BLaER1 treated with 17β-estradiol and CSF1 and Interleukin-3, amounts not matched to agents 10 nM and 100 nM (cell line): ENCODE data around the gene ART4.

ENCODE experiments used
- H3K27ac ChIP-seq, 11 experiments: shearing (Covaris generic); formaldehyde crosslinking; 2 replicates each; pipeline ENCODE4 v1.8.1; 2022
- H3K27me3 ChIP-seq, 11 experiments: shearing (Covaris generic); formaldehyde crosslinking; 2 replicates each; pipeline ENCODE4 v1.8.1; 2022
- H3K36me3 ChIP-seq, 11 experiments: shearing (Covaris generic); formaldehyde crosslinking; 2 replicates each; pipeline ENCODE4 v1.8.1; 2022
- H3K4me1 ChIP-seq, 10 experiments: shearing (Covaris generic); formaldehyde crosslinking; 2 replicates each; pipeline ENCODE4 v1.8.1; 2022
- H3K4me2 ChIP-seq, 11 experiments: shearing (Covaris generic); formaldehyde crosslinking; 2 replicates each; pipeline ENCODE4 v1.8.1; 2022
- H3K4me3 ChIP-seq, 10 experiments: shearing (Covaris generic); formaldehyde crosslinking; 2 replicates each; pipeline ENCODE4 v1.8.1; 2022
- H3K9ac ChIP-seq, 11 experiments: shearing (Covaris generic); formaldehyde crosslinking; 2 replicates each; pipeline ENCODE4 v1.8.1; 2022
- H3K9me3 ChIP-seq, 11 experiments: shearing (Covaris generic); formaldehyde crosslinking; replicated peaks in 1 of 11; 2 replicates each; pipeline ENCODE4 v1.8.1; 2022
- H4K20me1 ChIP-seq, 11 experiments: shearing (Covaris generic); formaldehyde crosslinking; 2 replicates each; pipeline ENCODE4 v1.8.1; 2022
- Cebpa-rat ChIP-seq, 11 experiments: shearing (Covaris generic); IDR thresholded peaks; 2 replicates each; pipeline ENCODE4 v1.8.1; 2022

The ART4 gene

GRCh38 chr12:14858513-14858912 is 15.2 kb upstream of the ART4 start:
- H3K9ac ChIP-seq = no peak overlapping the region
- no peak overlapping the region for H3K4me3 ChIP-seq
- no peak for TF ChIP-seq Cebpa-rat (IDR thresholded peaks at IDR 0.05)
- H3K4me2 ChIP-seq = 0 out of 22 replicates have a peak overlapping the region, but pooled peaks of 1 of the 11 experiments have one; percentile 15
- H3K36me3 ChIP-seq = no peaks in the 10 kb centered on the region
- H3K4me1 ChIP-seq = peaks cover 0 to 18% (median 0%) of the 10 kb centered on the region in 10 experiments; a peak in 4 of 20 replicates
- H3K27me3 ChIP-seq = no peaks in the 10 kb centered on the region
- H3K27ac ChIP-seq = 0 out of 22 replicates have a peak overlapping the region, but pooled peaks of 1 of the 11 experiments have one; percentile 24
- H3K9me3 ChIP-seq = peaks cover 26 to 50% (median 39%) of the 10 kb centered on the region in 11 experiments
- no peaks in the 10 kb centered on the region for H4K20me1 ChIP-seq

- no peaks in the 10 kb centered on the region for H4K20me1 ChIP-seq
- H3K4me2 ChIP-seq = no peak overlapping the region; a peak in 1 of 22 replicates
- peaks cover 0 to 18% (median 0%) of the 10 kb centered on the region in 10 experiments; a peak in 4 of 20 replicates for H3K4me1 ChIP-seq
- H3K4me3 ChIP-seq = no peak overlapping the region
- H3K36me3 ChIP-seq = no peaks in the 10 kb centered on the region
- no peak for TF ChIP-seq Cebpa-rat (IDR thresholded peaks at IDR 0.05)
- H3K27me3 ChIP-seq = no peaks in the 10 kb centered on the region
- no peak overlapping the region for H3K9ac ChIP-seq
- peaks cover 3 to 19% (median 12%) of the 10 kb centered on the region in 11 experiments; a peak in 21 of 22 replicates for H3K9me3 ChIP-seq
- H3K27ac ChIP-seq = no peak overlapping the region
Observed at GRCh38 chr12:14854586-14855183, 11.4 kb upstream of the ART4 start.

- Histone ChIP-seq H3K4me3 (no peak overlapping the region), H3K9ac (no peak overlapping the region), H3K4me2 (no peak overlapping the region), H3K27me3 (no peaks in the 10 kb centered on the region), H3K9me3 (peaks cover 0 to 14% (median 7%) of the 10 kb centered on the region in 11 experiments; a peak in 12 of 22 replicates), H3K36me3 (no peaks in the 10 kb centered on the region), H3K27ac (no peak overlapping the region), H4K20me1 (no peaks in the 10 kb centered on the region), H3K4me1 (peaks cover 0 to 15% (median 0%) of the 10 kb centered on the region in 10 experiments; a peak in 4 of 20 replicates)
- no peak for TF ChIP-seq Cebpa-rat (IDR thresholded peaks at IDR 0.05)
Observed at GRCh38 chr12:14853961-14854360, 10.6 kb upstream of the ART4 start.

GRCh38 chr12:14852880-14853279 is 9.6 kb upstream of the ART4 start:
- Histone ChIP-seq H3K4me3 (no peak overlapping the region), H3K36me3 (no peaks in the 10 kb centered on the region), H3K4me1 (peaks cover 0 to 5% (median 0%) of the 10 kb centered on the region in 10 experiments; a peak in 2 of 20 replicates), H3K27ac (no peak overlapping the region), H3K9me3 (peaks cover 0 to 14% (median 7%) of the 10 kb centered on the region in 11 experiments; a peak in 11 of 22 replicates), H3K4me2 (no peak overlapping the region), H4K20me1 (no peaks in the 10 kb centered on the region), H3K27me3 (no peaks in the 10 kb centered on the region), H3K9ac (no peak overlapping the region)
- no peak for TF ChIP-seq Cebpa-rat (IDR thresholded peaks at IDR 0.05)

GRCh38 chr12:14850929-14851663 is 7.8 kb upstream of the ART4 start:
- no peak for TF ChIP-seq Cebpa-rat (IDR thresholded peaks at IDR 0.05)
- 0 out of 22 replicates have a peak, but pooled peaks cover 0 to under 1% (median 0%) of the 10 kb centered on the region in 11 experiments for H3K9me3 ChIP-seq
- no peak overlapping the region for H3K9ac ChIP-seq
- H3K4me3 ChIP-seq = no peak overlapping the region
- no peaks in the 10 kb centered on the region for H3K36me3 ChIP-seq
- no peaks in the 10 kb centered on the region for H3K27me3 ChIP-seq
- peaks cover 0 to 5% (median 4%) of the 10 kb centered on the region in 10 experiments; a peak in 11 of 20 replicates for H3K4me1 ChIP-seq
- H3K4me2 ChIP-seq = no peak overlapping the region
- H4K20me1 ChIP-seq = no peaks in the 10 kb centered on the region
- H3K27ac ChIP-seq = no peak overlapping the region

GRCh38 chr12:14849661-14850060 is 6.3 kb upstream of the ART4 start:
- peaks cover 0 to 12% (median 7%) of the 10 kb centered on the region in 10 experiments; a peak in 11 of 20 replicates for H3K4me1 ChIP-seq
- no peaks in the 10 kb centered on the region for H3K27me3 ChIP-seq
- no peak overlapping the region for H3K4me3 ChIP-seq
- TF ChIP-seq Cebpa-rat (IDR thresholded peaks at IDR 0.05) = no peak
- no peak overlapping the region for H3K27ac ChIP-seq
- H3K9ac ChIP-seq = no peak overlapping the region
- no peak overlapping the region for H3K4me2 ChIP-seq
- no peaks in the 10 kb centered on the region for H3K36me3 ChIP-seq
- H4K20me1 ChIP-seq = no peaks in the 10 kb centered on the region
- no peaks in the 10 kb centered on the region for H3K9me3 ChIP-seq

GRCh38 chr12:14846876-14847580 is 3.7 kb upstream of the ART4 start:
- H3K9me3 ChIP-seq = no peaks in the 10 kb centered on the region
- no peaks in the 10 kb centered on the region for H4K20me1 ChIP-seq
- H3K27ac ChIP-seq = no peak overlapping the region
- H3K27me3 ChIP-seq = no peaks in the 10 kb centered on the region
- H3K4me2 ChIP-seq = no peak overlapping the region
- TF ChIP-seq Cebpa-rat (IDR thresholded peaks at IDR 0.05) = no peak
- no peak overlapping the region for H3K4me3 ChIP-seq
- peaks cover 0 to 12% (median 7%) of the 10 kb centered on the region in 10 experiments; a peak in 11 of 20 replicates for H3K4me1 ChIP-seq
- no peaks in the 10 kb centered on the region for H3K36me3 ChIP-seq
- no peak overlapping the region for H3K9ac ChIP-seq

- TF ChIP-seq Cebpa-rat (IDR thresholded peaks at IDR 0.05) = no peak
- Histone ChIP-seq H3K9ac (no peak overlapping the region), H3K27ac (no peak overlapping the region), H3K4me2 (peak overlapping the region in 6 of 11 experiments; percentile 15 to 56 (median 28); a peak in 7 of 22 replicates), H3K4me1 (peaks cover 0 to 12% (median 7%) of the 10 kb centered on the region in 10 experiments; a peak in 11 of 20 replicates), H4K20me1 (no peaks in the 10 kb centered on the region), H3K4me3 (no peak overlapping the region), H3K9me3 (no peaks in the 10 kb centered on the region), H3K27me3 (no peaks in the 10 kb centered on the region), H3K36me3 (no peaks in the 10 kb centered on the region)
Observed at GRCh38 chr12:14846042-14846587, 2.8 kb upstream of the ART4 start.

GRCh38 chr12:14845350-14845750 is 2.0 kb upstream of the ART4 start:
- TF ChIP-seq Cebpa-rat (IDR thresholded peaks at IDR 0.05) = no peak

More at GRCh38 chr12:14845350-14845750, 2.0 kb upstream of the ART4 start:
- Histone ChIP-seq H3K36me3 (no peaks in the 10 kb centered on the region), H3K4me2 (no peak overlapping the region), H4K20me1 (no peaks in the 10 kb centered on the region), H3K27ac (no peak overlapping the region), H3K27me3 (no peaks in the 10 kb centered on the region), H3K4me3 (no peak overlapping the region), H3K9me3 (no peaks in the 10 kb centered on the region), H3K9ac (no peak overlapping the region), H3K4me1 (peaks cover 0 to 12% (median 7%) of the 10 kb centered on the region in 10 experiments; a peak in 11 of 20 replicates)
